Measurements from ENCODE around the gene MBD6.

- TF ChIP-seq CTCF (IDR thresholded peaks at IDR 0.05; ENCODE audit: insufficient read depth, low read length, poor library complexity, severe bottlenecking) (no peak), EZH2phosphoT487 (conservative IDR thresholded peaks at IDR 0.05; ENCODE audit: low read length) (no peak)
Observed at GRCh38 chr12:57569858-57570257, 47.2 kb downstream of the MBD6 start.

Data from SU-DHL-6 (cell line).